ENCODE measurements around the gene SLC6A3.
"Not testable (repeated sequence)": the region's sequence is repeated elsewhere in the genome, so short reads cannot be mapped to it uniquely, and the experiment has no call there.

The SLC6A3 gene

GRCh38 chr5:1422522-1422921, 22.7 kb downstream of the SLC6A3 start:
- not testable (repeated sequence) for DNase-seq (ENCODE audit: low read depth in 2 of 2)

DNA sequence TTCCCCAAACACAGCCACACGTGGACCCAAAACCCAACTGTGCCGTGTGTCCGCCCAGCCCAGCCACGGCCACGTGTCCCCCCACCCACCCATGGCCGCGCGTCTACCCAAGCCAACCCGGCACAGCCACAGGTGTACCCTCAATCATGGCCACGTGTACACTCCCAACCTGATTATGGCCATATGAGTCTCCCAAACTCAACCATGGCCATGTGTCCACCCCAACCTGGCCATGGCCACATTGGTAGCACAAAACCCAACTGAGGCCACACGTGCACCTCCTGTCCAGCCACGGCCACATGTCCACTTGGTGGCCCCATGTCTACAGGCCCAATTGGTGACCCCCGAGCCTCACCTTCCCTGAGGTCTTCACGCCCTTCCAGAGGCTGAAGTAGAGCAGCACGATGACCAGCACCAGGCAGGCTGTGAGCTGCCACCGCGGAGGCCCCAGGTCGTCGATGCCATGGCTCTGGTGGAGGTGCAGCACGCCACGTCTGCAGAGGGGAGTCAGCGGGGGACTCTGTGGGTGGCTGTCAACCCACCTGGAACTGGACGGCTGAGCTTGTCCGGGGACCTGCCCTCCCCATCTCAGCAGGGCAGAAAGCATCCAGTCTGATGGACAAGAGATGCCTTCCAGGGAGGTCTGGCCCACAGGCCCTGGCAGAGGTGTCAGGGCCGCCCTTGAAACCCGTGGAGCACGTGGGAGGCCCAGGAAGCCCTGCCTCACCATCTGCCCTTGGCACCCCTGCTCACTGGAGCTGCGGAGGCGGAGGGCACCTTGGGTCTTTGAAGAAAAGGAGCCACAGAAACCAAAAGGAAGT, 23.5 kb downstream of the SLC6A3 start:
- DNase-seq (ENCODE audit: low read depth in 2 of 2): no peak

GRCh38 chr5:1420211-1421195, 24.7 kb downstream of the SLC6A3 start:
- no peak for DNase-seq (ENCODE audit: low read depth in 2 of 2)

- no peak for DNase-seq (ENCODE audit: low read depth in 2 of 2)
Observed at GRCh38 chr5:1419476-1420210, 25.6 kb downstream of the SLC6A3 start.

DNA sequence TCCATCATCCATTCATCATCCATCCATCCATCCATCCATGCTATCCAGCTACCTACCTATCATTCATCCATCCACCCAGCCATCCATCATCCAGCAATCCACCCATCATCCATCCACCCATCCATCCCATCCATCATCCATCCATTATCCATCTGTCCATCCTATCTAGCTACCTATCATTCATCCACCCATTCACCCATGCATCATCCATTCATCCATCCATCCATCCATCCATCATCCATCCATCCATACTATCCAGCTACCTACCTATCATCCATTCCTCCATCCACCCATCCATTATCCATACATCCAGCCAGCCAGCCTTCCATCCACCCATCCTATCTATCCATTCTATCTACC, 26.3 kb downstream of the SLC6A3 start:
- DNase-seq (ENCODE audit: low read depth in 2 of 2): no peak

DNA sequence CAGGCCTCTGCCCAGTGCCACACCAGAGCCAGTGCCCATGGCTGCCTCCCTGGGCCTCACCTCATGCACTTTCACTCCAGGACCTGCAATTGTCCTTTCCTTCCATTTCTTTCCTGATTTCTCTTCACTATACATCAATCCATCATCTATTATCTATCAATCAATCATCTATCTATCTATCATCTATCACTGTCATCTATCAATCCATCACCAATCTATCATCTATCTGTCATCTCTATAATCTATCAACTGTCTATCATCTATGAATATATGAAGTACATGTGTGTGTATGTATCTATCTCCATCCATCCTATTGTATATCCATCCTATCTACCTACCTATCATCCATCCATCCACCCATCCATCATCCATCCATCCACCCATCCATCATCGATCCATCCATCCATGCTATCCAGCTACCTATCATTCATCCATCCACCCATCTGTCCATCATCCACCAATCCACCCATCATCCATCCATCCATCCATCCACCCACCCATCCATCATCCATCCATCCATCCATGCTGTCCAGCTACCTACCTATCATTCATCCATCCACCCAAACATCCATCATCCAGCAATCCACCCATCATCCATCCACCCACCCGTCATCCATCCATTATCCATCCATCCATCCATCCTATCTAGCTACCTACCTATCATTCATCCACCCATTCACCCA, 26.9 kb downstream of the SLC6A3 start:
- DNase-seq (ENCODE audit: low read depth in 2 of 2): no peak

- DNase-seq (ENCODE audit: low read depth in 2 of 2): no peak
Observed at GRCh38 chr5:1417586-1418225, 27.5 kb downstream of the SLC6A3 start.

- DNase-seq (ENCODE audit: low read depth in 2 of 2): no peak
Observed at GRCh38 chr5:1416856-1417469, 28.3 kb downstream of the SLC6A3 start.

- DNase-seq (ENCODE audit: low read depth in 2 of 2): no peak
Observed at GRCh38 chr5:1415626-1416360, 29.4 kb downstream of the SLC6A3 start.

DNA sequence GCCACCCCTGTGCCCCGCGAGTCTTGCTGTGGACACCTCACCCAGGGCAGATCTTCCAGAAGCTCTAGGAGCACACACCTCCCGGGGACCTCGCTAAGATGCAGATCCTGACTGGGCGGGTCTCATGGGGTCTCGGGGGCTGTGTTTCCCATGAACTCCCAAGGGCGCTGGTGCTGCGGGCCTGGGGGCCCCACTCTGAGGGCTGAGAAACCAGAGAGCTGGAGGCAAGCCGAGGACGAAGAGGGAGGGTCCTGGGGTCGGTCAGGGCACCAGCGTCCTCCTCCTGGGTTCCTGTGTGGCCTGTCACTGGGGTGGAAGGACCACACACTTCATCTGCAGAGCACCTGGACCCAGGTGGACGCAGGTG, 30.2 kb downstream of the SLC6A3 start:
- DNase-seq (ENCODE audit: low read depth in 2 of 2): no peak

GRCh38 chr5:1414311-1415058, 30.8 kb downstream of the SLC6A3 start:
- DNase-seq (ENCODE audit: low read depth in 2 of 2): no peak

DNA sequence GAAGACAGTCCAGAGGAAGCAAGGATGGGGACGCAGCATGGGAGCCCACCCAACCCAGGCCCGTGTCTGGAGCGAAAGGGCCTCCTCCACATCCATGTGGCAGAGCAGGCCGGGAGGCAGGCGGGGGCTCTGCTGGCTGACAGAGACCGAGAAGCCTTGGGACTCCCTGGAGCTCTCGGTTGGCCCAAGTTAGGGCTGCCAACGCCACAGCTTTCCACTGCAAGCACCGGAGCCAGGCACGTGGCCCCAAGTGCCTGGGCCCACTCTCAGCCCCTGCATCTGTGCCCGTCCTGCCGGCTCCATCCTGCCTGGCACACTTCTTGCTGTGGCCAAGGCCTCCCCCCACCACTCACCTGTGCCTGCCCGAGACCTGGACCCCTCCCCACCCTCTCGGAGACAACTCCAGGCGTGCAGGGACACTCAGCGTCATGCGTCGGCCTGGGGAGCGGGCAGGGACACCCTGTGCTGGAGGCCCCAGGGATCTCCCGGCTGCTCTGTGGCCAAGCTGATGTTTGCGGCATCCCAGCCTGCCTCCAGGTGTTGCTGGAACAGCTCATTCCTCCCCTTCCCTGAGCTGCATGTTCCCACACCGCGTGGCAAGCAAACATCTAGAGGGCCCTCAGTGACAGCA, 31.5 kb downstream of the SLC6A3 start:
- no peak for DNase-seq (ENCODE audit: low read depth in 2 of 2)

GRCh38 chr5:1413211-1413610, 32.0 kb downstream of the SLC6A3 start:
- DNase-seq (ENCODE audit: low read depth in 2 of 2): no peak

GRCh38 chr5:1412621-1413020, 32.6 kb downstream of the SLC6A3 start:
- DNase-seq (ENCODE audit: low read depth in 2 of 2): no peak

GRCh38 chr5:1412163-1412562, 33.1 kb downstream of the SLC6A3 start:
- no peak for DNase-seq (ENCODE audit: low read depth in 2 of 2)

DNA sequence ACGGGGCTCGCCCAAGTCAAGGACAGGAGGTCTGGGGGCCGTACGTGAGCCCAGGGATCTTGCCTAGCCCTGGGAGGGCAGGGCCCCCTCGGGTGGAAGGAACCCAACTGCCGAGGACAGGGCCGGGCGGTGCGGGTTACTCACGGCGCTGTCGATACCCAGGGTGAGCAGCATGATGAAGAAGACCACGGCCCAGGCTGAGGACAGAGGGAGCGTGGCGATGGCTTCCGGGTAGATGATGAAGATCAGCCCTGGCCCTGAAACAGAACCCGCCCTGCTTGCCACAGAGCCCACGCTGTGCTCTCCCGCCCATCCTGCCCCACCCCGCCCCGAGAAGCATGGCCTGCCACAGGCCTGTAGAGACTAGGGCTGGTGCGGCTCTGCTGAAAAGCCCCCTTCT, 34.1 kb downstream of the SLC6A3 start:
- no peak for DNase-seq (ENCODE audit: low read depth in 2 of 2)

DNA sequence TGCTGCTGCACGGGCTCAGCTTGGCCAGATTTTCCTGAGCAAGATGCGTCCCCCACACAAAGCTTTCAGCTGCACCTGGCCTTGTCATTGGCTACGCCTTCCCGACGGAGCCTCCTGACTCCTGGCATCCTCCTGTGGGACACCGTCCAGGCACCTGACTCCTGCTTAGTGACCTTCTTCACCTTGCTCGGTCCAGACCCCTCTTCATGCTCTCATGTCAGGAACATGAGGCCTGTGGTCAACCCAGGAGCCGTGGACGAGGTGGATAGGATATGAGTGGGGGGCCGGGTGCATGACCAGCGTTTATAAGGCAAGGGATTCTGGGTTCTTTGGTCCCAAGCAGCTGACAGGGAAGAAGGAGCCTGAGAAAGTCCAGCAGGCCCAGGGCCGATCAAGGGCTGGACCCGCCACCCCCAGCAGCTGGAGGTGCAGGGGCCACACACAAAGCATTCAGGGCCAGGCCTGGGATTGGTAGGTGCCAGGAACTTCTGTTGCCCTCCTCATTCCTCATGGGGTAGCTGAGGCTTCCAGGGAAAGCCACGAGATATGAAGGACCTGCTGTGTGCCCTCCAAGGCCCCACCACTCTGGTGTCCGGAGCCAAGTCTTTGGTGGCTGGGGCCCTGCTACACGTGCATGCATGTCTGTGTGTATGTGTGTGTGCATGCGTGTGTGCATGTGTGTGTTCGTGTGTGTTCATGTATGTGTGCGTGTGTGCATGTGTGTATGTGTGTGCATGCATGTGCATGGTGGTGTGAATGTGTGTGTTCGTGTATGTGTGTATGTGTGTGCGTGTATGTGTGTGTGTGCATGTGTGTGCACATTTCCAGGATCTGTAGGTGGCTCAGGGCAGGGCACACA, 34.9 kb downstream of the SLC6A3 start:
- no peak for DNase-seq (ENCODE audit: low read depth in 2 of 2)
